HG03066 (cell line): ENCODE measurements around the gene MYADML2.
A peak's percentile ranks its signal among the peaks of the same experiment; 100 is the strongest.

ENCODE experiments used
- ATAC-seq: cut with Tn5 transposase; IDR thresholded peaks from one replicate; pipeline ENCODE4 v1.9.1; 2021; ENCODE audit warnings: low read depth; ENCODE audit not compliant: unreplicated experiment

MYADML2 gene

GRCh38 chr17:81980122-81980521 lies 33.1 kb upstream of the MYADML2 start:
- ATAC-seq, result no peak

- no peak for ATAC-seq
These were observed 31.7 kb upstream of the MYADML2 start for GRCh38 chr17:81978524-81979298.

- peak; percentile 74 for ATAC-seq
These were observed 30.3 kb upstream of the MYADML2 start, which contains the start of gene ASPSCR1 for GRCh38 chr17:81977211-81977808. TSS of gene ASPSCR1 (plus strand) at chr17:81977629. CDS start at chr17:81977647, 18 bp downstream.

- ATAC-seq, result peak; percentile 3
These were observed 29.5 kb upstream of the MYADML2 start for GRCh38 chr17:81976332-81977210.

- ATAC-seq, result no peak
These were observed 26.4 kb upstream of the MYADML2 start for GRCh38 chr17:81973432-81973831.

GRCh38 chr17:81968850-81969812 lies 22.1 kb upstream of the MYADML2 start:
- ATAC-seq, result no peak

GRCh38 chr17:81968396-81968745 lies 21.3 kb upstream of the MYADML2 start:
- no peak for ATAC-seq

- ATAC-seq, result no peak
These were observed 20.7 kb upstream of the MYADML2 start for GRCh38 chr17:81967533-81968395.

GRCh38 chr17:81967244-81967532 lies 20.2 kb upstream of the MYADML2 start:
- no peak for ATAC-seq

GRCh38 chr17:81966343-81967243 lies 19.6 kb upstream of the MYADML2 start:
- no peak for ATAC-seq

- ATAC-seq, result no peak
These were observed 17.2 kb upstream of the MYADML2 start for GRCh38 chr17:81964081-81964849.

GRCh38 chr17:81962499-81963441 lies 15.7 kb upstream of the MYADML2 start:
- ATAC-seq, result no peak

- ATAC-seq, result no peak
These were observed 14.8 kb upstream of the MYADML2 start for GRCh38 chr17:81961521-81962498.

GRCh38 chr17:81961087-81961511 lies 14.1 kb upstream of the MYADML2 start, which contains the start of gene NOTUM:
TSS of gene NOTUM (minus strand) at chr17:81961187. CDS start at chr17:81960909, 278 bp downstream.
- no peak for ATAC-seq
